Eye (tissue), 1 donor: ENCODE data around the gene LGR5.

Experiments
- DNase-seq: peaks from one replicate; pipeline ENCODE4 v3.0.0-alpha.2; 2015

The LGR5 gene

DNA sequence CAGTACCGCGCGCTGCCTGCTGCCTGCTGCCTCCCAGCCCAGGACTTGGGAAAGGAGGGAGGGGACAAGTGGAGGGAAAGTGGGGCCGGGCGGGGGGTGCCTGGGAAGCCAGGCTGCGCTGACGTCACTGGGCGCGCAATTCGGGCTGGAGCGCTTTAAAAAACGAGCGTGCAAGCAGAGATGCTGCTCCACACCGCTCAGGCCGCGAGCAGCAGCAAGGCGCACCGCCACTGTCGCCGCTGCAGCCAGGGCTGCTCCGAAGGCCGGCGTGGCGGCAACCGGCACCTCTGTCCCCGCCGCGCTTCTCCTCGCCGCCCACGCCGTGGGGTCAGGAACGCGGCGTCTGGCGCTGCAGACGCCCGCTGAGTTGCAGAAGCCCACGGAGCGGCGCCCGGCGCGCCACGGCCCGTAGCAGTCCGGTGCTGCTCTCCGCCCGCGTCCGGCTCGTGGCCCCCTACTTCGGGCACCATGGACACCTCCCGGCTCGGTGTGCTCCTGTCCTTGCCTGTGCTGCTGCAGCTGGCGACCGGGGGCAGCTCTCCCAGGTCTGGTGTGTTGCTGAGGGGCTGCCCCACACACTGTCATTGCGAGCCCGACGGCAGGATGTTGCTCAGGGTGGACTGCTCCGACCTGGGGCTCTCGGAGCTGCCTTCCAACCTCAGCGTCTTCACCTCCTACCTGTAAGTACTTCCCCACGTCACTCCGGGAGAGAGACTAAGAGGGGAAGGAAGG lies at the start of gene LGR5:
TSS of gene LGR5 (plus strand) at position 186 of the 732 bp plus-strand sequence. CDS start at position 469, 283 bp downstream.
- peak; percentile 96 for DNase-seq

- peak; percentile 77 for DNase-seq
Observed at GRCh38 chr12:71392521-71393145, 47.0 kb upstream of the LGR5 start.

DNA sequence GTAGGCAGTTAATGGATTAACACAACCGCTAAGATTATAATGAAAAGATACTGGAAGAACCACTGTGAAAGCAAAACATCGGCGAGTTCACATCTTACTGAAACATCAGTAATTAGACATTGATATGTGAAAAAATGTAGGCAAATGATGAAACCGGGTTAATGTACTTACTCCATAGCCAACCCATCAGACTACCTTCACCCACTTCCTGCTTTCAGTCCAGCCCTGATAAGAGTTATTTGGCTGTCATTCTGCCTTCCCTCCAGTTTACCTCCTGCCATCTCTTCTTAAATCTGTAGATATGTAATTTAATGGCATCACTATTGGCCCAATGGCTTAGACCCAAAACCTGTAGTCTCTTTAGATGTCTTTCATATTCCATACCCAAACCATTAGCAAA lies 46.0 kb upstream of the LGR5 start:
- DNase-seq, result no peak

DNA sequence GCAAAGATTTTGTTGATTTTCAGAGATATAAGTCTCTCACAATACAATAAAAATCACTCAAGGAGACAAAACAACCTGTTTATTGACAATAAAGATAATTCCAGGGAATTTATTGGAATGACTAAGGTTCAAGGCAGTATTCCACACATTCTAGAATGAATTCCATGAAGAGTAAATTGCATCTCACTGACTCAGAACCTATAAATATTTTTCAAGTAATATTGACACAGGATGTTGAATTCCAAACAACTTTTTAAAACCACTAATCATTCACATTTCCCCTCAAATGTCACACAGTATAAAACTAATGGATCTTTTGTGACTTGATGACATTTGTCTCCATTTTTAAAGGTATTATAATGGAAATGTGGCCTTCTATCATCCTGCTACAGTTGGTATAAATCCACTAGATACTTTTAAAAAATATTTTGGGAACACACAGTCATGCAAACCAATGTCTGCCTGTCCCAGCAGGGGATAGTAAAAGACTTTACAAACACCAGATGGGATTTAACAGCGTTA lies 42.1 kb upstream of the LGR5 start:
- no peak for DNase-seq

GRCh38 chr12:71399197-71399596 lies 40.4 kb upstream of the LGR5 start:
- no peak for DNase-seq

- no peak for DNase-seq
Observed at GRCh38 chr12:71400481-71400880, 39.1 kb upstream of the LGR5 start.

DNA sequence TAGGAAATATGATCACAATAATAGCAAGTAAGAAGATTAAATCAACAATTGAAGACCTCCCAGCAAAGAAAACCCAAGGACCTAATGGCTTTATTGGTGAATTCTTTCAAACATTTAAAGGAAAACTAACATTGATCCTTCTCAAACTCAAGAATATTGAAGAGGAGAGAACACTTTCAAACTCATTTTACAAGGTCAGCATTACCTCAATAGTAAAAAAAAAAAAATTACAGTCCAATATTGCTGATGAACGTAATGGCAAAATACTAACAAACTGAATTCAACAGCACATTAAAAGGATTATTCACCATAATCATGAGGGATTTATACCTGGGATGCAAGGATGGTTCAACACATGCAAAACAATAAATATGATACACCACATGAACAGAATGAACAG lies 33.7 kb upstream of the LGR5 start:
- no peak for DNase-seq

DNA sequence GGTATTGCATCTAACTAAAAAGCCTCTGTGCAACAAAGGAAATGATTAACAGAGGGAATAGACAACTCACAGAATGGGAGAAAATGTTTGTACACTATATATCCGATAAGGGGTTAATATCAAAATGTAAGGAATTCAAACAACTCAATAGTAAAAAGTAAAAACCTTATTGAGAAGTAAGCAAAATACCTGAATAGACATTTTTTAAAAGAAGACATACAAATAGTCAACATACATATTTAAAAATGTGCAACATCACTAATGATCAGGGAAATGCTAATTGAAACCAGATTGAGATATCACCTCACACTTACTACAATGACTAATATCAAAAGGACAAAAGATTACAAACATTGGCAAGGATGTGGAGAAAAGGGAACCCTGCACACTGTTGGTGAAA lies 31.9 kb upstream of the LGR5 start:
- no peak for DNase-seq

DNA sequence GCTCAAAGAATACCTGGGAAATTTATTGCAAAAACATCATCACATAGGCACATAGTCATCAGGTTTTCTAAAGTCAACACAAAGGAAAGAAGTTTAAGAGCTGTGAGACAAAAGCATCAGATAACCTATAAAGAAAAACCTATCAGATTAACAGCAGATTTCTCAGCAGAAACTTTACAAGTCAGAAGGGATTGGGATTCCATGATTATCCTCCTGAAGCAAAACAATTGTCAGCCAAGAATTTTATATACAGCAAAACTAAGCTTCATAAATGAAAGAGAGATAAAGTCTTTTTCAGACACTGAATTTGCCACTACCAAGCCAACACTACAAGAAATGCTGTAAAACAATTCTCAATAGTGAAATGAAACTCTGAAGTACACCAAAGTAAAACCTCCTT lies 28.8 kb upstream of the LGR5 start:
- no peak for DNase-seq

DNA sequence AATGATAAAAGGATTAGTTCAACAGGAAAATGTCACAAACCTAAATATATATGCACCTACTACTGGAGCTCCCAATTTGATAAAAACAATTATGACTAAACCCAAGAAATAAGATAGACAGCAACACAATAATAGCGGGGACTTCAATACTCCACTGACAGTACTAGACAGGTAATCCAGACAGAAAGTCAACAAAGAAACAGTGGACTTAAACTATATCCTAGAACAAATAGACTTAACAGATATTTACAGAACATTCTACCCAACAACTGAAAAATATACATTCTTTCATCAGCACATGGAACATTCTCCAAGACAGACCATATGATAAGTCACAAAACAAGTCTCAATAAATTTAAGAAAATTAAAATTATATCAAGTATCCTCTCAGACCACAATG lies 28.0 kb upstream of the LGR5 start:
- DNase-seq, result no peak

DNA sequence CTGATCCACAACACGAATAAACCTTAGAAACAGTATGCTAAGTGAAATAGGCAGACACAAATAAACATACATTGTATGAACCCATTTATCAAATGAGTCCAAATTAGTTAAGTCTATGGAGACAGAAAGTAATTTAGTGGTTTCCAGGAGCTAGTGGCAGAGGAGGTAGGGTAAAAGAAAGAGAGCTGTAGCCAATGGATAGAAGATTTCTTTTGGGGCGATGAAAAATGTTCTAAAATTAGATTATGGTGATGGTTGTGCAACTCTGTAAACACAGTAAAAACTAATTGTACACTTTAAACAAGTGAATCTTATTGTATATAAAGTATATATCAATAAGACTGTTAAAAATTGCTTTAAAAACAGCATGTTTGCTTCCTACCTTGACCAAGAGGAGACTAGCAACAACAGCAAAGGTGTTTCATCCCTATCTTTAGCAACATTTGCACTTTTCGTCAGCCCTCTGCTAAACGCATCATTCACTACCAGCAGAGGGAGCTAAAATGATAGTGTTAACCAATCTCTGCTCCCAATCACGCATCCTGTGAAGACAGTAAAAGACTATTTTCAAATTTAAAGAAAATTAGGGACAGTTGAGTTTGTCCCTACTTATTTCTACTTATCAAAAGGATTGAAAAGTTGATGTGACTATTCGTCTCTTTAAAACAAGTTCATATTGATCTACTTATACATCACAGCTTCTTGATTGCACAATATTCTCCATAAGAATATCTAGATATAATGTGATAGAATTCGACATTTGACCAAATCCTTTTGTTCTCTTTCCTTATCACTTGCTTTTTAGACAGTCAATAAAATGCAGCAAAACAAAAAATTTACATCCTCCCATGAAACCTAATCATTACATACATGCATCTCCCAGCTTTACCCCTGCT lies 24.0 kb upstream of the LGR5 start:
- DNase-seq, result peak; percentile 81

- no peak for DNase-seq
Observed at GRCh38 chr12:71417181-71417580, 22.4 kb upstream of the LGR5 start.

DNA sequence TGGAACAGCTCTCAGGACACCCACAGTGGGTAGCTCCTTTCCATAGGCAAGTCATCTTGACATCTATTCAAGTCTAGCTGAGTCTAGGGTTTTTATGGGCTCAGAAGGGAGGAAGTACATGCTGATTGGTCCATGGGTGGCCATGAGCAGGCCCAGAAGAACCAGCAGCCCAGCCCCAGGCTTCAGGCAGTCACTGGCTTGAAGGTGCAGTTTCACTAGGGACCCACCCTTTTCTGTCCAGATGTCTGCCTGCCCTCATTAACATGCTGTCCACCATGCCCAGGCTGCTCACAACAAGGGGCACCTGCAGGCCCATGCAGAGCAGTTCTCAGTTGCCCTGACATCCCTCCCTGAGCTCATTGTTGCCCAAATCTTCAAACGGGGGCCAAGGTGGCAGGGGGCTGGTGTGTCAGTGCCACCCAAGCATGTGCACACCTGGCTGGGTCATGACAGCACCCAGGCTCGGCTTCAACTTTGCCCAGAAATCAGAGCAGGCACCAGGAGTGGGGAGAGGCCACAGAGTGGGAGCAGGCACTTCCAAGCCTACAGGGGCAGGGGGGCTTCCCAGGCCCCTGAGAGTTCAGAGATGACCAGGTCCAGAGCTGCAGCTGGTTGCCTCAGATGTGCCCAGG lies 18.7 kb upstream of the LGR5 start:
- DNase-seq, result no peak

DNA sequence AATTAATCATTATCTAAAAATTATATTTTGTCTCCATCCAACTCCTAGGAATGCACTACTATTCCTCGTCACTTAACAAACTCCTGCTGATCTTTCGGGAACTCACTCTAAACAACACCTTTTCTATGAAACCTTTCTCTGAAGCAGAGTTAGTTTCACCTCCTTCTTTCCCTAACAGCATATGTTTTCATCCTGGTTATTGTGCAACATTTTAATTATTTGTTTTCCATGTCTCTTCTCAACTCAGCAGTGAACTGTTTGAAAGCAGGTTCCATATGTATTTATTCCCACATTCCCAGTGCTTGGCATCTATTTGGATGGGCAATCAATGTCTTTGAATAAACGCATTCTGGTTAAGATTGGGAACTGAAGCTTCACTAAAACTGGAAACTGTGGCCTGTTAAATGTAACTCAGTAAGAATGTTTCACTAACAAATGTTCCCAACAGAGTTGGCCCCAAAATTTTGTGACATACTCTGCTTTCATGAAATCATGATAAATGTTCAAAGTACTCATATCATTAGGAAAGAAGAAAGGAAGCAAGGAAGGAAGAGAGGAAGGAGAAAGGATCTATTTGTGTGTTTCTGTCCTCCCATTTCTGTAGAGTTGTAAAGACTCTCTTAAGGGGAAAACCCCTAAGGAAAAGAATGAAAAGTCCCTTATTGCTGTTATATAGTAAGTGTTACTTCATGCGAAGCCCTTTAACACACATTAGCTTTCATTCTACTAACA lies 13.9 kb upstream of the LGR5 start:
- no peak for DNase-seq

DNA sequence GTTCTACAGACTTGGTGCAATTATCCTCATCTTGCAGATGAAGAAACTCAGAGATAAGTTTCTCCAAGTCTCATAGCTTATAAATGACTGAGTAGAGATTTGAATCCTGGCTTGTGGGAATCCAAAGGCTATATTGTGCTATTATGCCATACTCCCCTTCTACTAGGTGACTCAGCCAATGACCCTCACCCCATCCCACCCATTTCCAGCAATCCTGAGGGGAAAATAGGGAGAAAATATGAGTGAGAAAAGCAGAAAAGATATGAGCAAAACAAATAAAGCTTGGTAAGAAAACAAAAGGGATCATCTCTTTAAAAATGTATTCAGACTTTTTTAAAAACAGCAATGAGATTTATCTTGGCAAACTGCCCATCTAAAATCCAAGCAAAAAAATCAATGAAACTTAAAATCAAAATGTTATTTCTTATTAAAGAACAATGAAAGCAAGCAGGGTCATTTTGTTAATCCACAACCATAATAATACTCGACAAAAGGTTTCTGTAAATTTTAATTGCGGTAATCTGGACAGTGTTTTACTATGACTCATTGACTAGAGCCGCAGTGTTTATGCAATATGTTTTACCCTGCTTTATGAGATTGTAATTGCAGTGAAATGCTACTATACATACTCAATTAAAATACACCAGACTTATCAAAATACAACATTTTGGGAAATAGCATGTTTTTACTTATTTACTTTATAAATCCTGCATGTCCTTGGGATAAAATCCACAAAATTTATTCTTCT lies 13.1 kb upstream of the LGR5 start:
- no peak for DNase-seq

- no peak for DNase-seq
Observed at GRCh38 chr12:71430756-71431155, 8.8 kb upstream of the LGR5 start.

GRCh38 chr12:71431991-71432390 lies 7.6 kb upstream of the LGR5 start:
- DNase-seq, result no peak

DNA sequence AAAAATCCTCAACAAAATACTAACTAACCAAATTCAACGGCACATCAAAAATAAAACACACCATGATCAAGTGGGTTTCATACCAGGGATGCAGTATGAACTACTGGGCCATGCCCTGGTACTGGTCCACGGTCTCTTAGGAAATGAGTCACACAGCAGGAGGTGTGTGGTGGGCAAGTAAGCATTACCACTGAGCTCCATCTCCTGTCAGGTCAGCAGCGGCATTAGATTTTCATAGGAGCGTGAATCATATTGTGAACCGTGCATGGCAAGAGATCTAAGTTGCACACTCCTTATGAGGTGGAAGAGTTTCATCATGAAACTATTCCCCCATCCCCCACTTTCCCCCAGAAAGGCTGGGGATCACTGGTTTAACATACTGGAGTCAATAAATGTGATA lies 6.7 kb upstream of the LGR5 start:
- no peak for DNase-seq

DNA sequence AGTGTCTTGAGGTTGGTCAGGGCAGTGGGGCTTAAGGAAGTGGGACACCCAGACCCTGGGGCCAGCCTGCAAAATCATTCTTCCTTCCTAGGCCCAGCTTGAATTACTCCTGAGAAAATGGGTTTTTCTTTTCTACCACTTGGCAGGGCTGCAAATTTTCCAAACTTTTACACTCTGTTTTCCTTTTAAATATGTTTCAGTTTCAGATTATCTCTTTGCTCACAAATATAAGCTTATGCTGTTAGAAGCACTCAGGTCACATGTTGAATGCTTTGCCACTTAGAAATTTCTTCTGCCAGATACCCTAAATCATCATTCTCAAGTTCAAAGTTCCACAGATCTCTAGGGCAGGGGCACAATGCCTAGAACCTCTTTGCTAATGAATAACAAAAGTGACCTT lies 2.9 kb upstream of the LGR5 start:
- DNase-seq, result no peak

- DNase-seq, result peak; percentile 80
Observed at GRCh38 chr12:71438670-71439361, 782 bp upstream of the LGR5 start.

GRCh38 chr12:71439362-71439612 lies 311 bp upstream of the LGR5 start:
- no peak for DNase-seq
